Kasumi-1 (cell line): Measurements from ENCODE around the gene FAM3A.
A peak's percentile ranks its signal among the peaks of the same experiment; 100 is the strongest.

Source experiments
- DNase-seq, 2 experiments: peaks; one replicate each; lab custom pipeline; 2025; lab: John Stamatoyannopoulos, UW

The FAM3A gene

GRCh38 chrX:154458954-154459778 is 56.9 kb downstream of the FAM3A start:
- DNase-seq, result no peak

- DNase-seq, result peak in 1 of 2 experiments; percentile 6
Measured at GRCh38 chrX:154458116-154458953, 57.7 kb downstream of the FAM3A start, which contains the start of gene PLXNA3. Gene PLXNA3, plus strand, starts transcription at chrX:154458281. Its CDS starts 1,903 bp downstream, at chrX:154460184.

GRCh38 chrX:154457491-154458115 is 58.4 kb downstream of the FAM3A start:
- no peak for DNase-seq
